ENCODE measurements around the gene HMCN2. TPM values are rescaled to one million over a fixed set of nuclear protein-coding genes. Genes with fewer than 3 reads are reported as not detected.

HMCN2 gene
- total and polyA plus RNA-seq, 2 of the 4 experiments (the other 2 are of a cell fraction), result 0.02 TPM; not detected in 1

DNA sequence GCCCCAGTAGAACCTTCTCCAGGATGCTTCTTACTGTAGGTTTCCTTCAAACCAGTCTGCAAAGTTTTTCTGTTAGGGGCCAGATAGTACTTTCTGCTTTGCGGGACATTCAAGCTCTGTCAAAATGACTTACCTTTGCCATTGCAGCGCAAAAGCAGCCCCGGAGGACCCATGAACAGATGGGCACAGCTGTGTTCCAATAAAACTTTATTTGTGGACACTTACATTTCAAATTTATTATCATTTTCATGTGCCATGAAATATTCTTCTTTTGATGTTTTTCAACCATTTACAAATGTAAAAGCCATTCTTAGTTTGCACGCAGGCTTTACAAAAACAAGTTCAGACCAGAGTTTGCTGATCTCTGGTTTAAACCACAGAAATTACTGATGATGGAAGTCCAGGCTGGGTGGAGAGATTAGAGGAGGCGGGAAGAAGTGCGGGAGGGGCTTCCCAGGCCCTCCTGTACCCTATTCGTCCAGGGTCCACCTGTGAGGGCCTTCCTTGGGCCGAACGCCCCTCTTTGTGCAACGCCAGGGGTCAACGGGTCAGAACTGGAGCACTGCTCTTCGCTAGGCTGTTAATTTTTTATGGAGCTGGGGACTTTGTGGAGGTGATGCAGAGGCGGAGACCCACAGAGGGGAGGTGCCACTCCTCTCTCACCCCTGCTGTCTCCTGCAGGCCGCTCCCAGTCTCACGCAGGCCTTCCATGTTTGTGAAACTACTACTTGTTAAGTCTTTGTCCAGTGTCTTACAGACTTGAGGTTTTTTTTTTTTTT, 171.6 kb downstream of the HMCN2 start:
- Histone ChIP-seq H3K36me3 (ENCODE audit: control insufficient read depth, insufficient read depth, low read length) (no peaks in the 10 kb centered on the region), H3K9me3 (ENCODE audit: control insufficient read depth, insufficient read depth, low read length) (peaks cover 3% of the 10 kb centered on the region), H3K18ac (ENCODE audit: low read depth, low read length) (no peak overlapping the region), H2AK5ac (ENCODE audit: low read depth, low read length) (no peak overlapping the region), H3K4me2 (ENCODE audit: low read depth, low read length) (no peak overlapping the region), H4K5ac (ENCODE audit: low read depth, low read length) (no peak overlapping the region), H3K23ac (ENCODE audit: low read depth, low read length) (no peak overlapping the region), H3K4ac (ENCODE audit: low read depth, low read length) (no peak overlapping the region), H3K9ac (ENCODE audit: low read depth, low read length) (no peak overlapping the region), H2BK15ac (ENCODE audit: low read depth, low read length) (no peak overlapping the region), H3K27me3 (ENCODE audit: control insufficient read depth, insufficient read depth, low read length) (peaks cover 30% of the 10 kb centered on the region), H2BK120ac (ENCODE audit: low read depth, low read length) (no peak overlapping the region), H3K27ac (ENCODE audit: insufficient read depth, low read length) (no peak overlapping the region), H3K14ac (replicated peaks; ENCODE audit: low read depth, low read length) (no peak overlapping the region), H2BK20ac (ENCODE audit: low read depth, low read length) (no peak overlapping the region), H3K56ac (ENCODE audit: extremely low read depth, insufficient read depth, low read length) (no peak overlapping the region), H3K4me1 (ENCODE audit: control insufficient read depth, insufficient read depth, low read length) (no peaks in the 10 kb centered on the region; the same call in 1 of the 2 replicates), H4K91ac (ENCODE audit: insufficient read depth, low read depth, low read length) (no peak overlapping the region), H2AK9ac (replicated peaks; ENCODE audit: low read depth, low read length, poor library complexity) (no peak overlapping the region), H2BK5ac (ENCODE audit: low read depth, low read length, poor library complexity, severe bottlenecking) (no peak overlapping the region), H3K4me3 (ENCODE audit: insufficient read depth, low read depth, low read length) (no peak overlapping the region), H4K20me1 (ENCODE audit: insufficient read depth, low read length) (no peaks in the 10 kb centered on the region), H4K8ac (ENCODE audit: low read depth in 2 of 2, low read length in 2 of 2) (no peak overlapping the region), H3K79me1 (ENCODE audit: low read depth in 1 of 2, low read length in 2 of 2) (no peaks in the 10 kb centered on the region), H2AFZ (replicated peaks; ENCODE audit: low read length, poor library complexity) (no peak overlapping the region), H3K9me1 (ENCODE audit: insufficient read depth, low read length) (no peaks in the 10 kb centered on the region)
- TF ChIP-seq MAFK (IDR thresholded peaks at IDR 0.05; ENCODE audit: low read depth, low read length) (no peak), SMC3 (IDR thresholded peaks at IDR 0.05; ENCODE audit: low read depth, low read length) (no peak)
- no peak for ATAC-seq (ENCODE audit: low read depth)
- ChIA-PET CTCF (no interaction called here), POLR2A (ENCODE audit: unreplicated experiment) (interaction anchor here (0.5 kb wide), 1 partner anchor 267 kb away, joined by 6 read pairs; no protein-coding TSS in a partner anchor)
- intact Hi-C loops (cut with micrococcal nuclease), result no loop called here
- dilution Hi-C loops (cut with HindIII; ENCODE audit: low sequenced_read_pairs, unreplicated experiment), result no loop called here
- in situ Hi-C loops (cut with MboI; ENCODE audit: low sequenced_read_pairs), result no loop called here
- 80% methylated on average over 1 of the region's 15 CpGs; no CpG with 5 or more reads in 1 of the 2 experiments for WGBS, 2 experiments (ENCODE audit: extremely low coverage in 2 of 2, insufficient read length in 1 of 2)
- no TSS peak for BruUV-seq (replicated peaks)
- DNase-seq, result no peak
